Measurements from ENCODE around the gene RIC8B.

Gene RIC8B

GRCh38 chr12:106934277-106934676, 159.8 kb downstream of the RIC8B start:
- no peak for DNase-seq (ENCODE audit: low read depth)
- no peak for TF ChIP-seq CTCF (conservative IDR thresholded peaks at IDR 0.05; ENCODE audit: low read depth, low read length)
- H3K4me3 ChIP-seq (ENCODE audit: low read depth, low read length), result no peak overlapping the region

Measured in choroid plexus epithelial cell (primary cell).